HT-29 (cell line): ENCODE measurements around the gene OSBPL6. TPM values are rescaled to one million over a fixed set of nuclear protein-coding genes. Genes with fewer than 3 reads are reported as not detected.
"Not testable (repeated sequence)": the region's sequence is repeated elsewhere in the genome, so short reads cannot be mapped to it uniquely, and the experiment has no call there.

Experiments
- DNase-seq: peaks from one replicate; pipeline ENCODE4 v3.0.0-alpha.2; 2015; ENCODE audit warnings: low spot score
- total RNA-seq: library from RNA; depleted of rRNA; stranded (reverse); fragments of >200 nt; shearing (Covaris generic); gene quantifications from 2 replicates; pipeline ENCODE4 v1.2.3, GENCODE V29; 2014

OSBPL6 gene
- total RNA-seq, 1 experiment from 2014 or later: not detected

DNA sequence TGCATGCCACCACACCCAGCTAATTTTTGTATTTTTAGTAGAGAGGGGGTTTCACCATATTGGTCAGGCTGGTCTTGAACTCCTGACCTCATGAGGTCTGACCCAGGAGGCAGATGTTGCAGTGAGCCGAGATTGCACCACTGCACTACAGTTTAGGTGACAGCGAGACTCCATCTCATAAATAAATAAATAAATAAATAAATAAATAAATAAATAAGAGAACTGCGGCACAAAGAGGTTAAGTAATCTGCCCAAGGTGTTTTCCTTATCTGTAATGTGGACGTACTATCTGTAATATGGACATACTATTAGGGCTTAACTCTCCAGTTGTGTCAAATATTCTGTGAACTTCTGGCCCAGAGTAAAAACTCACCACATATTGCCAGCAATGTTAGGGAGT is 4.1 kb downstream of the OSBPL6 start:
- not testable (repeated sequence) for DNase-seq

DNA sequence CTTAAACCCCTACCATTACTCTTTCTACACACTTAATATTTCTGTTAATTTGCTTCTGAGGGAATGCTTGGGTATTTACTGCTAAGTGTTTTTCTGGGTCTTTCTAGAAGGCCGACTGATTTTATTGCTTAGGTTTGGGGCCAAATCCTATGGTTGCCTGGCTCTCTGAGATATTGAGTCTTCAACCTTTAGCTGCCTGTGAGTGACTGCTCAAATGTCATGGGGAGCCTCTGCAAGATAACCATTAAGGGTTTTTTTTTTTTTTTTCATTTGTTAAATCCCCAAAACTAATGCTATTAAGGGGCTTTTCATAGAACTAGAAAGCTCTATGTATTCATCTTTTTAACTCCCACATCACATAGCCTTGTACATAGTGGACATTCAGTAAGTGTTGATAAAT is 5.0 kb downstream of the OSBPL6 start:
- DNase-seq: no peak

DNA sequence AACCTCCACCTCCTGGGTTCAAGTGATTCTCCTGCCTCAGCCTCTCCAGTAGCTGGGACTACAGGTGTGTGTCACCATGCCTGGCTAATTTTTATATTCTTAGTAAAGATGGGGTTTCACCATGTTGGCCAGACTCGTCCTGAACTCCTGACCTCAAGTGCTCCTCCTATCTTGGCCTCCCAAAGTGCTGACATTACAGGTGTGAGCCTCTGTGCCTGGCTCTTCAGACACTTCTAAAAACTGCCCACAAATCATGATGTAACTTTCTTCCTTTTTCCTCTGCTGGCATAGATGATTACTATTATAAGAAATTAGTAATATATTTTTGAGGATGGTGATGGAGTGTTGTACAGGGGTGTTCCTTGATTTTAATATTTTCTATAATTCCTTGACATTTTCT is 6.0 kb downstream of the OSBPL6 start:
- no peak for DNase-seq

DNA sequence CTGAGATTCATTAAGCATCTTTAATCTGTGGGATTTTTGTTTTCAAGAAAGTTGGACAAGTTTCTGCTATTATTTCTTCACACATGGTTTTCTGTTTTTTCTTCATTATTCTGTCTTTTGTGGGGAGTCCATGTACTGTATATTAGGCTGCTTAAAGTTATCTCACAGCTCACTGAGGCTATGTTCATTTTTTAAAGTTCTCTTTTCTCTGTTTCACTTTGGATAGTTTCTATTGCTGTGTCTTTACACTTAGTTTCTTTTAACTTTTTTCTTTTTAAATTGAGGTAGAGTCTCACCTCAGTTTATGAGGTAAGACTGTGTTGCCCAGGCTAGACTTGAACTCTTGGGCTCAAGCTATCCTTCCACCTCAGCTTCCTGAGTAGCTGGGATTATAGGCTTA is 8.6 kb downstream of the OSBPL6 start:
- DNase-seq: no peak

DNA sequence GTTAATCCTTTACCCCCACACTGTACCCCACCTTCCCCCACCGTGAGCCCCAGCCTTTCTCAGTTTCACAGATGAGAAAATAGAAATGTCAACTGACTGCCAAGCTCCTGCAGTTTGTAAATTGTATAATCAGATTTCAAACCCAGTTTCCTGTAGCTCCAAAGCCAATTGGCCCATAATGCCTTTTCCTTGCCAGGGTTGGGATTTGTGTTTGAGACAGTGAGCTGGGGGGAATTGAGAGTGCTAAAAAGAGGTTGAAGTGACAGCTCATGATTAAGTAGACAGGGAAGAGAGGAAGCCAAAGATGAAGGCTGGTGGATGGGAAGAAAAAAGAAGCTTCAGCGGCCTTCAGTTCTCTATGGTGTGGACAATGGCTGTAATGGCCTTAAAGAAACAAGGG is 10.7 kb downstream of the OSBPL6 start:
- DNase-seq: no peak

DNA sequence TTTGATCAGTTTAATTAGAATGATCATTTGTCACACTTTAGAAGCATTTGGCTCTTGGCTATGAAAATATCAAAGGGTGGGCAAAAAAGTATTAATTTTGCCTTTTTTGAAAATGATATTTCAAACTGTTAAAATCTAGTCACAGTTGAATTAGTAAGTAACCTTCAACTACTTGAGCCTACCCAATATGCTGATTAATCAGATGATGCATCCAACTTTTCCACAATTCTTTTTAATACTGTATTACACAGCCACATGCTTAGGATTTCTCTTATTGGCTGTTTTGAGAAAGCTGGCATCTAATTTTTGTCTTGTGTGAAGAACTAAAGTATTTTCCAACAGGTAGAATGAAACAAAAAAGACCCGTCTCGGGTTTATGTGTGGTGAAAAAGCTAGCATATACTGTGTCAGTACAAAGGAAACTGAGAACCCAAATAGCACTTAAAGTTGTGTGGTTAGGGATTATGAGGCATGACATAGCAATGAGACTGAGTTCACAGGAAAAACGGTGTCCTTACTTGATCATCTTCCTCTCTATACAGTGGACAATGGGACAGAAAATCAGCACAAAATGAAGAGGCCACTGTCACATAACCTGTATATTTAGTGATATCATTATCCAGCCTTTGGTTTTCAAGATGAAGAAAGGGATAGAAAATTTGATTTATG is 11.7 kb downstream of the OSBPL6 start:
- no peak for DNase-seq

DNA sequence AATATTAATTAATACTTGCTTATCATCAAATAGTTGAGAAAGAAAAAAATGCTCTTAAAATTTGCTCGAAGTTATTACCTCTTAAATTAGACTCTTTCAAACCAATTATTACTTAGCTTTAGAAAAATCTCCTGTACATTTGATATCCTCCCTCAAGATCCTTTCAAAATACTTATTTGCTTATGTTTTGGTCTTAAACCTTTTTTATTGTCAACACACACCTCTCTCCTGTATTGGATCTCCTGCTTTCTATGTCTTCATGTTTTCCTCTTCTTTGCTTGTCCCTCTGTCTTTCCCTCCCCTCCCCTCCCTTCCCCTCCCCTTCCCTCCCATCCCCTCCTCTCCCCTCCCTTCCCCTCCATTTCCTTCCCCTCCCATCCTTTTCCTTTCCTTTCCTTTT is 14.0 kb downstream of the OSBPL6 start:
- no peak for DNase-seq

DNA sequence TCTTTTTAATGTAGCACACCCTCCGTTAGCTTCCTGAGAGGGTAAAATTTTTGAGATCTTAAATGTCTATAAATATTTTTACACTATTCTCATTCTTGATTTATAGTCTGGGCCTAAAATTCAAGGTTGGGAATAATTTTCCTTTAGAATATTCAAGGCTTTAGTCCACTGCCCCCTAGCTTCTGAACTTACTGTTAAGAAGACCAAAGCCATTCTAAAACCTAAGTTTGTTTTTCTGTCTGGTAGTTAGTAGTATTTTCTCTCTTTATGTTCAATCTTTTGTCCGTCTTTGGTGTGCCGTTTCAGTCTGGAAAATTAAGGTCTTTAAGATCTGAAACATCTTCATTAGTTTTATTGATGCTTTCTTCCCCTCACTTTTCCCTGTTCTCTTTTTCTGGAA is 14.5 kb downstream of the OSBPL6 start:
- DNase-seq: no peak

DNA sequence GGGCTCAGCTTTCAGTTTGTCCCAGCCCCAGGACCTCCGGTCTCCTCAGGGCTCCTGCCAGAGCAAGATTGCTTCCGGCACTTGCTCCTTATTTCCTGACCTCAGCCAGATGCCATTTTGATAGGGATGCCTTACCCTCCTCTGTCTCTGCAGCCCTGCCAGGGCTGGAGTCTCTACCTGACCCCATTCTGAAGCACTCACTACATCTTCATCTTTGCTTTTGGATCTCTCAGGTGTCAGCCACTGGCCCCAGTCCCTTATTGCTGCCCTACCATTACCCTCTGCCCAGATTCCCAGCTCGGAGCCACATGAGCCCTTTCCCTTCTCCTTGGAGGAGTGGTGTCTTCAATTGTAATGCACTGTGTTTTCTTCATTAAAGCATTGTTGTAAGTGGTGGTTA is 17.1 kb downstream of the OSBPL6 start:
- no peak for DNase-seq

DNA sequence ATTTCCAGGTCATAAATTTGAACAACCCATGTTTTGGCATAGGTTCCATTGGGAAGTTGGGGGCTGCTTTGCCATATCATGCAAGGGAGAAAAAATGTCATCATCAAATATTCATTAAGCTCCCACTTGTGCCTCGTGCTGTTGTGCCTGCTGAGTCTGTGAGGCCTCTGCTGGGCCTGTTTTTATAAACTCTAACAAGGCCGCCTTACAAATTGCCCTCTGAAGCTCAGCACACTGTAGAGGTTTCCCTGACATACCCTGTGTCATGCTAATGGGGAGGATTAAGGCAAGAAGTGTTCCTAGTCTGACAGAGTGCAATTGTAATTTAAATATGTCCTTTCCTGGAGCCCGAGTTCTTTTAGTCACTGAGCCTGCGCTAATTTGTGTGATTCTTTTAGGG is 17.6 kb downstream of the OSBPL6 start:
- DNase-seq: no peak

DNA sequence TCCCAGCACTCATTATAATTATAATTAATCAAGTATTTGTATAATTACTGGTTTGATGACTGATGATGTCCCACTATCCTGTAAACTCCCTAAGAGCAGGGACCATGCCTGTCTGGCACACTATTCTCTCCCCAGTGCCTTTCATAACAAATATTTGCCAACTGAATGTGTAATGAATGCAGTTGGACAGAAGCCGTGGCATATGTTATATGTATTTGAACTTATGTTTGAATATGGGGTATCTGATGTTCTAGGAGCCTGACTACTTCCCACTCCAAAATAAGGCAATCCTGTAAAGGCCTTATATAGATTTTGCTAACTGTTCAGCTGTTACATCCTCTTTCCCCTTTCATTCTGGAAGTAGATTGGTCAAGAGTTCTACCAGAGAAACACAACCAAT is 19.7 kb downstream of the OSBPL6 start:
- no peak for DNase-seq

DNA sequence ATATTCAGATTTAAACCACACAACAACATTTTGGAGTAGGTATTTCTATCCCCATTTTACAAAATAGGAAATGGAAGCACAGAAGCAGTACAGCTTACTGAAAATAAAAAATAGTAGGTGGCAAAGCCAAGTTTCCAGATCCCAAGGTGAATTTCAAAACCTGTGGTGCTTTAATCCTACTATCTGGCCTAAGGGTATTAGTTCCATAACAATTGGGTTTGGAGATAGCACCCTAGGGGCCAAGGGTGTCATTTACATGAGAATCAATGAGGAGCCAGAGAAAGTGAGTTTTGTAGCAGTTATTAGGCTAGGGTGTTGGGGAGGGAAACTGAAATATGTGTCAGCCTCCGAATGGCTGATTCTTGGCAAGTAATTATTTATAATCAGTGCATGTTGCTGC is 24.9 kb downstream of the OSBPL6 start:
- no peak for DNase-seq

DNA sequence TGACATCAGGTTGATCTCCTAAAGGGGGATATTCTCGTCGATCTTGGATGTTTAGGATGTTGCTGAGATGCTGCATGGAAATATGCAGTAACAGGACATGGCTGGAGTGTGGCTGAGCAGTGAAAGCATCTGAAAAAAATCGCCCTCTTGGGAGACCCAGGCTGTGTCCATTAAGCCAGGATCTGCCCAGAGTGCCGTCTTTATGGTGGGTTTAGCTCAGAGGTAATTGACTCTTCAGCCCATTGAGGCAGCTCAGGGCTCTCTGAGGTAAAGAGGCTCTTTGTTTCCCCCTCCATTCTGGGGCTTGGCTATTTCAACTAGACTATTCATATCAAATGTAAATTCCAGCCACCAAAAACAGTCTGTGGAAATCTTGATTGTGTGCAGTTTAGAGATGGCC is 26.5 kb downstream of the OSBPL6 start:
- no peak for DNase-seq

DNA sequence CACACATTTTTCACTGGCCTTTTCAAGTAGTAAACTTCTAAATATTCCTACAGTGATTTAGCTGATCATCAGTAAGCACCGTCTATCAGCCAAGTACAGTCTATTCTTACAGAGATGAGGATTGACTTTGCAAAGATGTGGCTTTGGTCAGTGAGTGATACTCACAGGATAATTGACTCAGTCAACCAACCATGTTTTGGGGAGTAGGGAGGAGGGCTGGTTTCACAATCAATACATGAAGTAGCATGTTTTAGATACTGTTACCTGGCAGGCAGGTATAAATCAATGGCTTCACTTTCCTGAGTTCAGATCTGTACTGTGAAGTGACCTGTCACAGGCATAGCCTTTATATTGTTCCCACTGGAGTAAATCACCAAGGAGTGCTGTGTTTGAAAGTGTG is 27.2 kb downstream of the OSBPL6 start:
- DNase-seq: no peak

DNA sequence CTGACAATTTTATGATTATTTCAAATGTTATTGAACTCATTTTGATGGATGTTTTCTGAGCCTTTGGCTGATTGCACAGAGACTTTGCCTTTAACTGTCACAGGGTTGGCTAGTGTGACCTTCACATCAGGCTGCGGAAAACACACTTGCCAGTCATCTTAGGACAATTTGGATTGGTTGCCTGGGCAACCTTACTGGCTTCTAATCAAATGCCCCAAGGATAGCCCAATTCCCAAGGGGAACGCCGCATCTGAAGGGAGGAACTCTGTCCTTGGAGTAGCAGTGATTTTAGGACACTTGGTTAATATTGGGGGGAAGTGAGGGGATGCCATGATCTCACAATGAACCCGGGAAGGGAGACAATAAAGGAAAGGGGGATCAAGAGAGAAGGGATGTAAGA is 29.5 kb downstream of the OSBPL6 start:
- DNase-seq: no peak

DNA sequence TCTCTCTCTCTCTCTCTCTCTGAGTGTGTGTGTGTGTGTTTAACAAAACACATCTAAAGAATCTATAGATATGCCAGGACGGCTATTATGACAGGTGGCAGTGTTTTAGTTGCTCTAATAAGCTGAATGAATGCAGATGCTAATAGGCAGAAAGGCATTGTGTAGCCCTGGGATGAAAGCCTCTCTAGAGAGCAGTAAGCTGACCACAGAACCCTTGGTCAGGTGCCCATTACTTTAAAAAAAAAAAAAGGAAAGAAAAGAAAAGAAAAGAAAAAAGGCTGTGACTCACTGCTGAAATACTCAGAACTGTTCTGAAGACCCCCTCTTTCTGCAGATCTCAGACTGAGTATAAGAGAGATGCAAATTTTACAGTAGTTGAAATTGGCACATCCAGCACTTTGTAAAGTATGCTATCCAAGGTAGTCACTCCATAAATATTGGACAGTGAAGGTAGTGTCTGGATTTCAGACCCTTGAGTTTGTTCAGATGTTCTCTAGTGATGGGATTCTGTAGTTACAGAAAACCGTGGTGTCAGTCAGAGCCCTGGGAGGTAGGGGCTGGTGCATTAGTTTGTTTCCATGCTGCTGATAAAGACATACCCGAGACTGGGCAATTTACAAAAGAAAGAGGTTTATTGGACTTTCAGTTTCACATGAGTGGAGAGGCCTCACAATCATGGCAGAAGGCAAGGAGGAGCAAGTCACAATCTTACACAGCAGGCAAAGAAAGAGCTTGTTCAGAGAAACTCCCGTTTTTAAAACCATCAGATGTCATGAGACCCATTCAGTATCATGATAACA is 30.9 kb downstream of the OSBPL6 start:
- DNase-seq: no peak

DNA sequence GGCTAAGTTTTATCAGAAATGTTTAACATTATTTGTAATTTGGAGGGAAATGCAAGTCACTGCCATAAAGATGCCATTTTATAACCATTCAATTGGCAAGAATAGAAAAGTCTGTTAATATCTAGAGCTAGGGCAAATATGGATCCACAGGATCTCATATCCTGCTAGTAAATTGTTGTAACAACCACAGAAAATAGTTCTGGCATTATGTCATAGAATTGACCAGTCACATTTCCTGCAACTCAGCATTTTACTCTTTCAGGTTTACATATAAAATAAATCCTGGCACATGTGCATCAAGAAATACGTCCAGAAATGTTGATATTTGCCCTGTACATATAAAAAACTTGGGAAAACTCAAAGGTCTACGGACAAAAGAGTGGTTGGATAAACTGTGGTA is 32.9 kb downstream of the OSBPL6 start:
- no peak for DNase-seq

DNA sequence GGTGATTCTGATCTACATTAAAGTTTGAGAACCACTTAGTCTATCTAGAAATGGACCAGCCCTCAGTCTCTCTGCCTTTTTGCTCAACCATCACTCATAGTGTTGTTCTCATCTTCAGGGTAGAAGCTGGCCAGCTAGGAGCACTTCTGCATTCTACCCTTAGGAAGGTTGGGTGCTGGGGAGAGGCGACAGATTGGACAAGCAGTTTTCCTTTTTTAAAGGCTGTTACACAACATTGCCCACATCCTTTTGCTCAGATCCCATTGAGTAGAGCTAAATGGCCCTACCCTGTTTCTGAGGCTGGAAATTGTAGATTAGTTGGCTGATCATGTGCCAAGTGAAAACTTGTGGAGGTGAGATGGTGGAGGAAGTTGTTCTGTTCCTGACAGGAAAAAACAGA is 35.6 kb downstream of the OSBPL6 start:
- DNase-seq: no peak

DNA sequence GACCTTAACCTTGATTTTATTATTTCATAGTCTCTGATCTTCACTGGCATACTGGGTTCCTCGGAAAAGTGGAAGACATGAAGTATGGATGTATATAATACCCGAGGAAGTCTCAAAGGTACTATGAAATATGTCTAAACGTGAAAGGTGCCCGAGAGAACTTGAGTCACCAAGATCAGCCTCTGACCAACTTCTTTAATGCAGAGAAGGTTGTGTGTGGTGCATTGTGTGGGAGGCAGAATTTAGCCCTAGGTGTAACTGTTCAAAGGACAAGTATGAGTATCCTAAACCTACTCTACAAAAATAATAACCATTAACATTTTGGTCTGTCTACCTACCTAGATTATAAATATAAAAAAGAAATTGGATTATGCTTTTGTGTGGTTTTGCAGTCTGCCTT is 36.1 kb downstream of the OSBPL6 start:
- no peak for DNase-seq

DNA sequence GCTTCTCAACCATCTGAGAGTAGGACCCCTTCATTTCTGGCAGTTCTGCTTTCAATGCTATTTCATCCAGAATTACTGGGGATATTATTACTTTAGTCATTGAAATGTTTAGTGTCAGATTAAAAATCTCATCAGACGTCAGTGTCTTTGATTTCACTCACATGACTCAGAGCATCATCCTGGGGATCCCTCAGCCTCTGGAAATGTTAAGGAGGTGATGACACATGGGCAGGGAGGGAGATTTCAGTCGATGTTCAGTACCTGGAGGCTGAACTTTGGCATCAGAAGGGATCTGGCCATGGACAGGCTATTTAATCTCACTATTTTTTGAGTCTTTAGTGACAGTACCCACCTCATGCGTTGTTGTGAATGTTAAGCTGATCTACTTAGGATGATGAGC is 39.1 kb downstream of the OSBPL6 start:
- DNase-seq: no peak

DNA sequence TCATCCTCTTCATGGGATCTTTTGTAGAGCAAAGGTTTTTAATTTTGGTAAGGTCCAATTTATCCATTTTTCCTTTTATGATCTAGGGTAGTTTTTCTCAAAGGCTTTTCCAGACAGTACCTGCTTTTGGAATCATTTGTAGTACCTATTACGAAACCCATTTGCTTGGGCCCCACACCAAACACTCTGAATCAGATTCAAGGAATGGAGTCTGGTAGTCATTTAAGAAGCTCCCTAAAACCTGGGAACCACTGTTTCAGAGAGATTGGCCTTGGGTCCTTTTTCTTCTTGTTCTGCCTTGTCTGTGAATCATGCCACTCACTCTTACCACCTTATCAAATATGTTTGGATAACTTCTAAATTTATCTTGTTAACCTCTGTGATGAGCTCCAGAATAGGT is 40.3 kb downstream of the OSBPL6 start:
- no peak for DNase-seq

DNA sequence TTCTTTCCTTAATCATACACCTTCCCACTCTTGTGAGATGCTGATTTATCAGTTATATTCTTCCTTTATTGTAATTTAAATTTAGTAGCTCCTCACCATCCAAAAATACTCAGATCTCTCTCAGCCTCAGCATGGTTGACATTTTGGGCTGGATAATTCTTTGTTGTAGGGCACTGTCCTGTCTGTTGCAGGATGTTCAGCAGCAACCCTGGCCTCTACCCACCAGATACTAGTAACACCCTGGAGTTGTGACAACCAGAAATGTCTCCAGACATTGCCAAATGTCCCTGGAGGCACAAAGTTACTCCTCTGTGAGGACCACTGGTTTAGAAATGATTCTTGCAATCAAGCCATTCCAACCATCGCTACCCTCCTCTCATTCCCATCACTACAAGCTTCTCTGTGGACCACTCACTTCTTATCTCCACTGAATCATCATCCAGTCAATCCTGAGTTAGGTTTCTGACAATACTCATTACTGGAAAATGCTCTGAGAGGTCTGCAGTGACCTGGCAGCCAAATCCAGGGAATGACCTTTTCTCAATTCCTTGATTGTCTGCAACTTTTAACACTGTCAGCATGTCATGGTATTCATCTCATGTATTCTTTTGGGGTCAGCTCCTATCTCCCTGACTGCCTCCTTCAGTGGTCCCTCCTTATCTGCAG is 43.3 kb downstream of the OSBPL6 start:
- no peak for DNase-seq

DNA sequence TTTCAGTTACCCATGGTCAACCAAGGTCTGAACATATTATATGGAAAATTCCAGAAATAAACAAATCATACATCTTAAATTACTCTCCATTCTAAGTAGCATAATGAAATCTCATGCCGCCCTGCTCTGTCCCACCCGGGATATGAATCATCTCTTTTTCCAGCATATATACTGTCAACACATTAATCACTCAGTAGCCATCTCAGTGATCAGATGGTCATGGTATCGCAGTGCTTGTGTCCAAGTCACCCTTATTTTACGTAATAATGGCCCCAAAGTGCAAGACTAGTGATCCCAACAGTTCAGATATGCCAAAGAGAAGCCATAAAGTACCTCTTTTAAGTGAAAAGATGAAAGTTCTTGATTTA is 43.8 kb downstream of the OSBPL6 start:
- DNase-seq: no peak
